HG03196 (cell line): ENCODE measurements around the gene PEAK1.
"Not testable (repeated sequence)": the region's sequence is repeated elsewhere in the genome, so short reads cannot be mapped to it uniquely, and the experiment has no call there.

ENCODE experiments used
- ATAC-seq: cut with Tn5 transposase; IDR thresholded peaks from one replicate; pipeline ENCODE4 v1.9.1; 2021; ENCODE audit not compliant: unreplicated experiment

Gene PEAK1

GRCh38 chr15:77311618-77312398, 108.1 kb downstream of the PEAK1 start:
- no peak for ATAC-seq

DNA sequence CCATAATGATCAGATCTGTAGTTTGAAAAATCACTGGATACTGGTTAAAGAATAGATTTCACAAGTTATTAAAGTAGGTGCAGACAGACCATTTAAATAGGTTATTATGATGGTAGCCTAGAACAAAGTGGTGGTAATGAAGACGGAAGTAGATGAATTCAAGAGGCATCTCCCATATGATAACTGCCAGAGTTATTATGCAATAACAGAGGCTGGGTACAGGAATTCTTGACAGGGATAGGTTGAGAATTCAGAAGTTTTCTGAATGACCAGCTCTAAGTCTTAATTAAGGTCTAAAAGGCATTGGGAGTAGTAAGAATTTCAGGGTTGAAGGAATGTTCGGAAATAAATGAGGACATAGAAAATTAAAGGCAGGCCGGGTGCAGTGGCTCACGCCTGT, 108.9 kb downstream of the PEAK1 start:
- ATAC-seq: no peak

- no peak for ATAC-seq
Measured at GRCh38 chr15:77309392-77309791, 110.5 kb downstream of the PEAK1 start.

GRCh38 chr15:77305953-77306352, 114.0 kb downstream of the PEAK1 start:
- no peak for ATAC-seq

- ATAC-seq: no peak
Measured at GRCh38 chr15:77296773-77297337, 123.0 kb downstream of the PEAK1 start.

GRCh38 chr15:77295446-77295845, 124.5 kb downstream of the PEAK1 start:
- ATAC-seq: no peak

DNA sequence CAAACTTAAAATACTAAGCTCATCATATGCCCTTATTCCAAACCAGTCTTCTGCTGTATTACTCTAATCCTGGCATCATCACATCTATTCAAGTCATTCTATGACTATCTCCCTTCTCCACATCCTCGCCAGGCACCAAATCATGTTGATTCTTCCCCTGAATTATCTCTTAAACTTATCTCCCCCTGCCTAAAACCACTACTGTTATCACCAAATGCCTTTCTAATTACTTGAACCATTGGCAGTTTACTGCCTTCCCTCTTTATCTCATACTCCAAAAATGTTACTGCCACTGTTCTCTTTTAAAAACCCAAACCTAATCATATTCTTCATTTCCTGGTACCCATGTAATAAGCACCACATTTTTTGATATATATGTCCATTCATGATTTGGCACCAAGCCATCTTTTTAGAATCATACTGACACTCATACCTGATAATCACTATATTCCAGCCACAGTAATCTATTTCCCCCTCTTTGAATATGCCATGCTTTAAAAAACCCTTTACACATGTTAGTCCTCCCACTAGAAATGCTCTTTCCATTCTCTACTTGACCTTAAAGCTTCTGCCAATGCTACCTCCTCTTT, 126.8 kb downstream of the PEAK1 start:
- no peak for ATAC-seq

- ATAC-seq: no peak
Measured at GRCh38 chr15:77291107-77291506, 128.8 kb downstream of the PEAK1 start.

- no peak for ATAC-seq
Measured at GRCh38 chr15:77287385-77287784, 132.5 kb downstream of the PEAK1 start.

GRCh38 chr15:77285057-77285997, 134.6 kb downstream of the PEAK1 start:
- no peak for ATAC-seq

- ATAC-seq: no peak
Measured at GRCh38 chr15:77282333-77282732, 137.6 kb downstream of the PEAK1 start.

DNA sequence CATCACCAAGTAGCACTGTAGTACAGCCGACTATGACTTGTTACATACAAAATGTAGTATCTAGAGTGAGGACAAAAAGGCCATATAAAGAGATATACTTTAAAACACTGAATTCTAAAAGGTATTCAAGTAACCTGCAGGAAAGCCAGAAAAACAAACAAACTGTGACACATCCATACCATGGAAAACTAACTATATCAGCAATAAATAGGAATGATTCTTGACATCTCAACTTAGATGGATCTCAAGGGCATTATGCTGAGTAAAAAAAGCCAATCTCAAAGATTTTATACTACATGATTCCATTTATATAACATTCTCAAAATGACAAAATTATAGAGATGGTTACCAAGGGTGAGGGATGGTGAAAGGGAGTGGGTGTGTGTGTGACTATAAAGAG, 143.0 kb downstream of the PEAK1 start:
- ATAC-seq: no peak

DNA sequence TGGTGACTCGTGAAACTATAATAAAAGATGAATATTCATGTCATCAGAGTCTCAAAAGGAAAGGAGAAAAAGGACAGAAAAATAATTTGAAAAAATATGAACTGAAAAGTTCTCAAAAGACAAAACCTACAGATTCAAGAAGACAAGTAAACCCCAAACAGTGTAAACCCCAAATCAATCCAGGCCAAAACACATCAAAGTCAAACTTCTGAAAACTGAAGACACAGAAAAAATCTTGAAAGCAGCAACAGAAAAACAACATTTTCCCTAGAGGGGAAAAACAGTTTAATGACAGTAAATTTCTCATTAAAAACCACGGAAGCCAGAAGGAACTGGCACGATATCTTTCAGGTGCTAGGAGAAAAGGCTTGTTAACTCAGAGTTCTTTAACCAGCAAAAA, 143.8 kb downstream of the PEAK1 start:
- no peak for ATAC-seq

DNA sequence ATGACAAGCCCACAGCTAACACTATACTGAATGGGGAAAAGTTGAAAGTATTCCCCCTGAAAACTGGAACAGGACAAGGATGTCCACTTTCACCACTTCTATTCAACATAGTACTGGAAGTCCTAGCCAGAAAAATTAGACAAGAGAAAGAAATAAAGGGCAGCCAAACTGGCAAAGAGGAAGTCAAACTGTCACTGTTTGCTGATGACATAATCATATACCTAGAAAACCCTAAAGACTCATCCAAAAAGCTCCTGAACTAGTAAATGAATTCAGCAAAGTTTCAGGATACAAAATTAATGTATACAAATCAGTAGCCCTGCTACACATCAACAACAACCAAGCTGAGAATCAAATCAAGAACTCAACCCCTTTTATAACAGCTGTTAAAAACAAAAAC, 146.8 kb downstream of the PEAK1 start:
- not testable (repeated sequence) for ATAC-seq

GRCh38 chr15:77266708-77267386, 153.1 kb downstream of the PEAK1 start:
- ATAC-seq: no peak

DNA sequence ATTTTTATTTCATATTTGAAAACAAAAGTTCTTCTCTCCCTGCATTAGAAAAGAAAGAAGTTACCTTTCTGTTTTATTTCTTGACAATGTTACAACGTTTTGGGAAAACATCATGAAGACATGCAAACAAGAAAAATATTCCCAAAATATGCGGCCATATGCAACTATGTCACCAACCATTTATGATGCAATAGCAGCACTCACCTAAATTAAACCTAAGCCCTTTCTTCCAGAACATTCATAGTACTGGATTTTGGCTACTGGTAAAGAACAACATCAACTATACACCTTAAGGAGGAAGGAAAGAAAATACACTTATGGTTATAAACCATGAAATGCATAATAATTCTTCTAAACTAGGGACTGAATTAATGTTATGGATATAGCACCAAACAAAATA, 164.5 kb downstream of the PEAK1 start:
- no peak for ATAC-seq

DNA sequence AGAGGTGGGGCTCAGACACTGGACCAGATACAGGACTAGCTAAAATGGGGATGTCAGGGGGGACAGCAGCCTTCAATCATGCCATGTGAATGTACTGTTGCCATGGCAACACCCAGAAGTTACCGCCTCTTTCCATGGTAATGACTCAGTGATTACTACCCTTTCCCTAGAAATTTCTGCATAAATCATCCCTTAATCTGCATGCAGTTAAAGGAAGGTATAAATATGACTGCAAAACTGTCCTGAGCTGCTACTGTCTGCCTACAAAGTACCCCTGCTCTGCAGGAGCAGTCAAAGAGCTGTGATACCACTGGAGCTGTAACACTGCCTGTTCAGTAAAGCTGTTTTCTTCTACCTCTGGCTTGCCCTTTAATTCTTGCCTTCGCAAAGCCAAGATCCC, 168.2 kb downstream of the PEAK1 start:
- no peak for ATAC-seq

DNA sequence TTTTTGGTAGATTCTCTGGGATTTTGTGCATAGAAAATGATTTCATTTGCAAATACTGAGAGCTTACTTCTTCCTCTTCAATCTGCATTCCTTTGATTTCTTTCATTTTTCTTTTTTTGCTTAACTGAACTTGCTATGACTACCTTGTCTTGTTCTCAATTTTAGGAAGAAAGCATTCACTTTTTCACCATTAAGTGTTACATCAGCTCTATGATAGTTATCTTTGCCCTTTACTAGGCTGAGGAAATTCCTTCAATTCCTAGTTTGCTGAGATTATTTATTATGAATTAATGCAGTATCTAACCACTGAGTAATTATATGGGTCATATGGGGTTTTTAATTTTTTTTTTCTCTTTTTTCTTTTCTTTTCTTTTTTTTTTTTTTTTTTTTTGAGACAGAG, 172.8 kb downstream of the PEAK1 start:
- no peak for ATAC-seq

DNA sequence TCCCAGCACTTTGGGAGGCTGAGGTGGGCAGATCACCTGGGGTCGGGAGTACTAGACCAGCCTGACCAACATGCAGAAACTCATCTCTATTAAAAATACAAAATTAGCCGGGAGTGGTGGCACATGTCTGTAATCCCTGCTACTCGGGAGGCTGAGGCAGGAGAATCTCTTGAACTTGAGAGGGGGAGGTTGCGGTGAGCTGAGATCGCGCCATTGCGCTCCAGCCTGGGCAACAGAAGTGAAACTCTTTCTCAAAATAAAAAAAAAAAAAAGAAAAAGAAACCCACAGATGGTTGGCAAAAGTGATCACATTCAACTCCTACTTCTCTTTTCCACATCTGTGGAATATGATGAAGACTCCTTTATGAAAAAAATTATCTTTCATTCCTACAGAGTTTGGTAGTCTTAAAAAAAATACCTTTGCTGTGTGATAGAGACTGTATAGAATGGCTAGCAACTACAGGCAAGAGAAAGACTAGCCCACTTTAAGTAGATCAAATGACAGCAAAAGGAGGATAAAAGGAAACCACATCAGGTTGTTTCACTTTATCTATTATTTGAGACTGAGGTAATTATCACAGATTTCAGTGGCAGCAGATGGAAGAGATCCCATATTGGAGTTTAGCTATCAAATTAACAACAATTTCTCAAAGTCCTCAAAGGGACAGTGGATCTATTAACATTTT, 176.0 kb downstream of the PEAK1 start:
- no peak for ATAC-seq

- ATAC-seq: no peak
Measured at GRCh38 chr15:77243135-77243534, 176.8 kb downstream of the PEAK1 start.
